HepG2 (cell line): ENCODE results near the gene LRGUK.

Source experiments
- ATF1 ChIP-seq: IDR thresholded peaks from 2 replicates; pipeline ENCODE4 v1.6.1; 2016; ENCODE audit warnings: mild to moderate bottlenecking, control low read depth
- ATF7 ChIP-seq, 2 experiments: fragments of 450-650 bp in 1 of 2; sonication (generic) in 1 of 2; formaldehyde crosslinking in 1 of 2; IDR thresholded peaks; 2 replicates each; pipeline versions ENCODE4 v1.4.0 to v1.6.1; 2016 to 2020; ENCODE audit warnings: antibody characterized with exemption in 1 of 2, mild to moderate bottlenecking in 1 of 2, missing genetic modification reagents in 1 of 2
- RAD21 ChIP-seq: fragments of 450-650 bp; formaldehyde crosslinking; IDR thresholded peaks from 2 replicates; pipeline ENCODE4 v1.5.0; 2020; ENCODE audit warnings: mild to moderate bottlenecking
- SMYD3 ChIP-seq: sonication (generic); formaldehyde crosslinking; IDR thresholded peaks from 2 replicates; pipeline ENCODE4 v1.8.1; 2023; ENCODE audit warnings: mild to moderate bottlenecking, missing genetic modification reagents
- ZNF567 ChIP-seq: sonication (generic); formaldehyde crosslinking; IDR thresholded peaks from 2 replicates; pipeline ENCODE4 v1.8.1; 2023; ENCODE audit warnings: mild to moderate bottlenecking, missing genetic modification reagents, borderline replicate concordance
- TF ChIP-seq, protein P1 (sequence below): sonication (generic); formaldehyde crosslinking; conservative IDR thresholded peaks from 2 replicates; pipeline ENCODE4 v1.8.0; 2022; ENCODE audit warnings: low read depth, missing genetic modification reagents
- TF ChIP-seq, protein P2 (sequence below): sonication (generic); formaldehyde crosslinking; IDR thresholded peaks from 2 replicates; pipeline ENCODE4 v1.5.0; 2020; ENCODE audit warnings: mild to moderate bottlenecking, missing genetic modification reagents
- TF ChIP-seq, protein P3 (sequence below): sonication (generic); formaldehyde crosslinking; IDR thresholded peaks from 2 replicates; pipeline ENCODE4 v1.4.0; 2020; ENCODE audit warnings: missing genetic modification reagents, borderline replicate concordance
- TF ChIP-seq, protein P4 (sequence below): sonication (generic); formaldehyde crosslinking; IDR thresholded peaks from 2 replicates; pipeline ENCODE4 v1.5.0; 2020; ENCODE audit warnings: mild to moderate bottlenecking, missing genetic modification reagents, moderate library complexity

DNA sequence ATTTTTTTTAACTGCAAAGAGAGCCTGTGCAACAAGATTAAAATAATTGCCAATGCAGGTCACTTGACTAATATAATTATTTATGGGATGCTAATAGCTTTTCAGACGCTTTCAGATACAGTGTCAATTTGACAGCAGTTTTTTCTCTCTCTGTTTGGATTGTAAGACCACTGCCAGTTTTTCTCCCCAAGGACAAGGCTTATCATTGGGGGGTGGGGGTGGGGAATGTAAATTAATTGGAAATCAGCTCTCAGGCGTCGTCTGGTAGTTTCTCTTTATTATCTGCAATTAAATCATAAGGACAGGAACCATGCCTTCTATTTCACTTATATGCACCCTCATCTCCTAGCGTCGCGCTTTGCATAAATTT, 559 bp upstream of the LRGUK start:
- TF ChIP-seq, protein P1, sequence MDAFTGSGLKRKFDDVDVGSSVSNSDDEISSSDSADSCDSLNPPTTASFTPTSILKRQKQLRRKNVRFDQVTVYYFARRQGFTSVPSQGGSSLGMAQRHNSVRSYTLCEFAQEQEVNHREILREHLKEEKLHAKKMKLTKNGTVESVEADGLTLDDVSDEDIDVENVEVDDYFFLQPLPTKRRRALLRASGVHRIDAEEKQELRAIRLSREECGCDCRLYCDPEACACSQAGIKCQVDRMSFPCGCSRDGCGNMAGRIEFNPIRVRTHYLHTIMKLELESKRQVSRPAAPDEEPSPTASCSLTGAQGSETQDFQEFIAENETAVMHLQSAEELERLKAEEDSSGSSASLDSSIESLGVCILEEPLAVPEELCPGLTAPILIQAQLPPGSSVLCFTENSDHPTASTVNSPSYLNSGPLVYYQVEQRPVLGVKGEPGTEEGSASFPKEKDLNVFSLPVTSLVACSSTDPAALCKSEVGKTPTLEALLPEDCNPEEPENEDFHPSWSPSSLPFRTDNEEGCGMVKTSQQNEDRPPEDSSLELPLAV (CRISPR knock-in tag): no peak
- TF ChIP-seq, protein P2, sequence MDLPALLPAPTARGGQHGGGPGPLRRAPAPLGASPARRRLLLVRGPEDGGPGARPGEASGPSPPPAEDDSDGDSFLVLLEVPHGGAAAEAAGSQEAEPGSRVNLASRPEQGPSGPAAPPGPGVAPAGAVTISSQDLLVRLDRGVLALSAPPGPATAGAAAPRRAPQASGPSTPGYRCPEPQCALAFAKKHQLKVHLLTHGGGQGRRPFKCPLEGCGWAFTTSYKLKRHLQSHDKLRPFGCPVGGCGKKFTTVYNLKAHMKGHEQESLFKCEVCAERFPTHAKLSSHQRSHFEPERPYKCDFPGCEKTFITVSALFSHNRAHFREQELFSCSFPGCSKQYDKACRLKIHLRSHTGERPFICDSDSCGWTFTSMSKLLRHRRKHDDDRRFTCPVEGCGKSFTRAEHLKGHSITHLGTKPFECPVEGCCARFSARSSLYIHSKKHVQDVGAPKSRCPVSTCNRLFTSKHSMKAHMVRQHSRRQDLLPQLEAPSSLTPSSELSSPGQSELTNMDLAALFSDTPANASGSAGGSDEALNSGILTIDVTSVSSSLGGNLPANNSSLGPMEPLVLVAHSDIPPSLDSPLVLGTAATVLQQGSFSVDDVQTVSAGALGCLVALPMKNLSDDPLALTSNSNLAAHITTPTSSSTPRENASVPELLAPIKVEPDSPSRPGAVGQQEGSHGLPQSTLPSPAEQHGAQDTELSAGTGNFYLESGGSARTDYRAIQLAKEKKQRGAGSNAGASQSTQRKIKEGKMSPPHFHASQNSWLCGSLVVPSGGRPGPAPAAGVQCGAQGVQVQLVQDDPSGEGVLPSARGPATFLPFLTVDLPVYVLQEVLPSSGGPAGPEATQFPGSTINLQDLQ (CRISPR knock-in tag): no peak
- no peak for TF ChIP-seq ZNF567
- no peak for TF ChIP-seq SMYD3 (CRISPR knock-in tag)
- TF ChIP-seq, protein P3, sequence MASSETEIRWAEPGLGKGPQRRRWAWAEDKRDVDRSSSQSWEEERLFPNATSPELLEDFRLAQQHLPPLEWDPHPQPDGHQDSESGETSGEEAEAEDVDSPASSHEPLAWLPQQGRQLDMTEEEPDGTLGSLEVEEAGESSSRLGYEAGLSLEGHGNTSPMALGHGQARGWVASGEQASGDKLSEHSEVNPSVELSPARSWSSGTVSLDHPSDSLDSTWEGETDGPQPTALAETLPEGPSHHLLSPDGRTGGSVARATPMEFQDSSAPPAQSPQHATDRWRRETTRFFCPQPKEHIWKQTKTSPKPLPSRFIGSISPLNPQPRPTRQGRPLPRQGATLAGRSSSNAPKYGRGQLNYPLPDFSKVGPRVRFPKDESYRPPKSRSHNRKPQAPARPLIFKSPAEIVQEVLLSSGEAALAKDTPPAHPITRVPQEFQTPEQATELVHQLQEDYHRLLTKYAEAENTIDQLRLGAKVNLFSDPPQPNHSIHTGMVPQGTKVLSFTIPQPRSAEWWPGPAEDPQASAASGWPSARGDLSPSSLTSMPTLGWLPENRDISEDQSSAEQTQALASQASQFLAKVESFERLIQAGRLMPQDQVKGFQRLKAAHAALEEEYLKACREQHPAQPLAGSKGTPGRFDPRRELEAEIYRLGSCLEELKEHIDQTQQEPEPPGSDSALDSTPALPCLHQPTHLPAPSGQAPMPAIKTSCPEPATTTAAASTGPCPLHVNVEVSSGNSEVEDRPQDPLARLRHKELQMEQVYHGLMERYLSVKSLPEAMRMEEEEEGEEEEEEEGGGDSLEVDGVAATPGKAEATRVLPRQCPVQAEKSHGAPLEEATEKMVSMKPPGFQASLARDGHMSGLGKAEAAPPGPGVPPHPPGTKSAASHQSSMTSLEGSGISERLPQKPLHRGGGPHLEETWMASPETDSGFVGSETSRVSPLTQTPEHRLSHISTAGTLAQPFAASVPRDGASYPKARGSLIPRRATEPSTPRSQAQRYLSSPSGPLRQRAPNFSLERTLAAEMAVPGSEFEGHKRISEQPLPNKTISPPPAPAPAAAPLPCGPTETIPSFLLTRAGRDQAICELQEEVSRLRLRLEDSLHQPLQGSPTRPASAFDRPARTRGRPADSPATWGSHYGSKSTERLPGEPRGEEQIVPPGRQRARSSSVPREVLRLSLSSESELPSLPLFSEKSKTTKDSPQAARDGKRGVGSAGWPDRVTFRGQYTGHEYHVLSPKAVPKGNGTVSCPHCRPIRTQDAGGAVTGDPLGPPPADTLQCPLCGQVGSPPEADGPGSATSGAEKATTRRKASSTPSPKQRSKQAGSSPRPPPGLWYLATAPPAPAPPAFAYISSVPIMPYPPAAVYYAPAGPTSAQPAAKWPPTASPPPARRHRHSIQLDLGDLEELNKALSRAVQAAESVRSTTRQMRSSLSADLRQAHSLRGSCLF: no peak
- TF ChIP-seq ATF7 (IDR thresholded peaks at IDR 0.05): no peak
- no peak for TF ChIP-seq ATF7 (CRISPR knock-in tag; IDR thresholded peaks at IDR 0.05)
- no peak for TF ChIP-seq ATF1 (CRISPR knock-in tag)
- TF ChIP-seq RAD21: no peak
- TF ChIP-seq, protein P4, sequence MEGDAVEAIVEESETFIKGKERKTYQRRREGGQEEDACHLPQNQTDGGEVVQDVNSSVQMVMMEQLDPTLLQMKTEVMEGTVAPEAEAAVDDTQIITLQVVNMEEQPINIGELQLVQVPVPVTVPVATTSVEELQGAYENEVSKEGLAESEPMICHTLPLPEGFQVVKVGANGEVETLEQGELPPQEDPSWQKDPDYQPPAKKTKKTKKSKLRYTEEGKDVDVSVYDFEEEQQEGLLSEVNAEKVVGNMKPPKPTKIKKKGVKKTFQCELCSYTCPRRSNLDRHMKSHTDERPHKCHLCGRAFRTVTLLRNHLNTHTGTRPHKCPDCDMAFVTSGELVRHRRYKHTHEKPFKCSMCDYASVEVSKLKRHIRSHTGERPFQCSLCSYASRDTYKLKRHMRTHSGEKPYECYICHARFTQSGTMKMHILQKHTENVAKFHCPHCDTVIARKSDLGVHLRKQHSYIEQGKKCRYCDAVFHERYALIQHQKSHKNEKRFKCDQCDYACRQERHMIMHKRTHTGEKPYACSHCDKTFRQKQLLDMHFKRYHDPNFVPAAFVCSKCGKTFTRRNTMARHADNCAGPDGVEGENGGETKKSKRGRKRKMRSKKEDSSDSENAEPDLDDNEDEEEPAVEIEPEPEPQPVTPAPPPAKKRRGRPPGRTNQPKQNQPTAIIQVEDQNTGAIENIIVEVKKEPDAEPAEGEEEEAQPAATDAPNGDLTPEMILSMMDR (CRISPR knock-in tag): no peak
